ENCODE data around the gene FCHSD2. TPM values are rescaled to one million over a fixed set of nuclear protein-coding genes. Genes with fewer than 3 reads are reported as not detected.

The FCHSD2 gene
- total RNA-seq, 4 donors from 2014 or later = 20.4 to 42.4 (median 26.4) TPM

- no peaks in the 10 kb centered on the region for H3K9me3 ChIP-seq
- H3K27me3 ChIP-seq = no peaks in the 10 kb centered on the region
- no peak for TF ChIP-seq EP300 (IDR thresholded peaks at IDR 0.05)
- no peak for TF ChIP-seq POLR2AphosphoS5 (IDR thresholded peaks at IDR 0.05)
- no peak for TF ChIP-seq POLR2A (IDR thresholded peaks at IDR 0.05; ENCODE audit: low read depth)
- TF ChIP-seq CTCF (IDR thresholded peaks at IDR 0.05) = no peak
- peaks cover 7 to 17% (median 13%) of the 10 kb centered on the region in 4 donors for H3K36me3 ChIP-seq
- intact Hi-C loops (cut with DNase I) = no loop called here
- H3K27ac ChIP-seq (replicated peaks in 1 of 4) = no peak overlapping the region
- no peak for DNase-seq (ENCODE audit: extremely low spot score)
- H3K4me3 ChIP-seq = no peak overlapping the region
- 80% methylated on average over 6 of the region's 6 CpGs for WGBS
- no peaks in the 10 kb centered on the region for H3K4me1 ChIP-seq
These were observed 336.9 kb downstream of the FCHSD2 start for GRCh38 chr11:72805216-72805615.

- no peak overlapping the region for H3K27ac ChIP-seq (replicated peaks in 1 of 4)
- 92% methylated on average over 6 of the region's 6 CpGs for WGBS
- no peaks in the 10 kb centered on the region for H3K4me1 ChIP-seq
- no peak overlapping the region for H3K4me3 ChIP-seq
- H3K36me3 ChIP-seq = no peaks in the 10 kb centered on the region
- intact Hi-C loops (cut with DNase I) = no loop called here
- H3K27me3 ChIP-seq = no peaks in the 10 kb centered on the region
- no peaks in the 10 kb centered on the region for H3K9me3 ChIP-seq
- DNase-seq (ENCODE audit: extremely low spot score) = no peak
- no peak for TF ChIP-seq CTCF (IDR thresholded peaks at IDR 0.05)
- TF ChIP-seq POLR2A (IDR thresholded peaks at IDR 0.05; ENCODE audit: low read depth) = no peak
- TF ChIP-seq EP300 (IDR thresholded peaks at IDR 0.05) = no peak
- TF ChIP-seq POLR2AphosphoS5 (IDR thresholded peaks at IDR 0.05) = no peak
These were observed 339.3 kb downstream of the FCHSD2 start for GRCh38 chr11:72802822-72803221.

- TF ChIP-seq EP300 (IDR thresholded peaks at IDR 0.05) (no peak), POLR2A (IDR thresholded peaks at IDR 0.05; ENCODE audit: low read depth) (no peak), POLR2AphosphoS5 (IDR thresholded peaks at IDR 0.05) (no peak), CTCF (IDR thresholded peaks at IDR 0.05) (no peak)
- H3K36me3 ChIP-seq = no peaks in the 10 kb centered on the region
- H3K27ac ChIP-seq (replicated peaks in 1 of 4) = no peak overlapping the region
- no peaks in the 10 kb centered on the region for H3K9me3 ChIP-seq
- peaks cover 3 to 4% (median 4%) of the 10 kb centered on the region in 4 donors for H3K4me1 ChIP-seq
- intact Hi-C loops (cut with DNase I) = no loop called here
- H3K27me3 ChIP-seq = no peaks in the 10 kb centered on the region
- WGBS = 60% methylated on average over 4 of the region's 4 CpGs
- no peak overlapping the region for H3K4me3 ChIP-seq
- DNase-seq (ENCODE audit: extremely low spot score) = no peak
These were observed 342.7 kb downstream of the FCHSD2 start for GRCh38 chr11:72799441-72799840.

- H3K4me3 ChIP-seq = no peak overlapping the region
- no peaks in the 10 kb centered on the region for H3K27me3 ChIP-seq
- intact Hi-C loops (cut with DNase I) = no loop called here
- no peak for DNase-seq (ENCODE audit: extremely low spot score)
- H3K9me3 ChIP-seq = no peaks in the 10 kb centered on the region
- WGBS = 79% methylated on average over 4 of the region's 4 CpGs
- TF ChIP-seq POLR2AphosphoS5 (IDR thresholded peaks at IDR 0.05) (no peak), CTCF (IDR thresholded peaks at IDR 0.05) (no peak), EP300 (IDR thresholded peaks at IDR 0.05) (no peak), POLR2A (IDR thresholded peaks at IDR 0.05; ENCODE audit: low read depth) (no peak)
- no peaks in the 10 kb centered on the region for H3K36me3 ChIP-seq
- H3K27ac ChIP-seq (replicated peaks in 1 of 4) = no peak overlapping the region
- peaks cover 8 to 10% (median 9%) of the 10 kb centered on the region in 4 donors for H3K4me1 ChIP-seq
These were observed 343.8 kb downstream of the FCHSD2 start for GRCh38 chr11:72798361-72798760.
